Measurements from ENCODE around the gene ZNF146.
"Not testable (repeated sequence)": the region's sequence is repeated elsewhere in the genome, so short reads cannot be mapped to it uniquely, and the experiment has no call there.

ZNF146 gene

DNA sequence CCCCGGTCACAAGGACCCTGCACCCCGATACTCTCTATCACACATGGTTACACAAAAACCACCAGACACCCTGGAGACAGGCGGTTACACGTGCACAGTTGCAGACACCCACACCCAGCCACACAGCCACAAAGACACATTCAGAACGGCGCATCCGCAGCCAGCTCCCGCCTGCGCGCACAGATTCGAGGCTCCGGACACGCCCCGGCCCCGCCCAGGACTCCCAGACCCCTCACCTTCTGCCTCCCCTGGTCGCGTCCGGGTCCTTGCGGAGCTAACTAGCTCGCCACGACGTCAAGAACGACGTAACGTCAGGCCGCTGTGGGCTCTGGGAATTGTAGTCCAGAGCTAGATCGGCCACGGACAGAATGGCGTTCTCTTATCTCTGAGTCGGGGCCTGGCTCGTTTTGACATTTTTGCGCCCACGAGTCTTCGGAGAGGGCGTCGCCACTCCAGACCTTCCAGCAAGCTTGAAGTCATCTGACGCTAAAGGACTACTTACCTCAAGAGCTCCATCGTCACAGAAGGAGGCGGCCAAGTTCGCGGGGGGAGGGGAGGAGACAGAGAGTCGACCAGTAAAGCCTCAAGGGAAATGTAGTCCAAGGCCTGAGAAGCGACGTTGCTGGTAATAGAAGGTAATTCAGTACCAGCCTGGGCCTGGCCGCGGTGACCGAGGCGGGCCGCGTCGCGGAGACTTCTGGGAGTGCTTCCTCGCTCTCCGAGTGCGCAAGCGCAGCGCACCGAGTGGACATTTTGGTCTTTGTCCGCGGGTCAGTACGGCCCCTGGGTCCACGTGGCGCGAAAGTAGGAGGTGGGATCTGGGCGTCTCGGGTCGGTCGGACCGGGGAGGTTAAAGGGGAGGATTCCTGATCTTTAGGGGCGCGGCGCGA is at the start of gene ZNF146, which contains the start of gene ZNF565:
Gene ZNF146 (plus strand): TSS at position 721 of the 890 bp plus-strand sequence. CDS start 21,335 bp downstream, outside the sequence.
Gene ZNF565 (minus strand): TSS at position 280 of the 890 bp plus-strand sequence. CDS start 12,680 bp downstream, outside the sequence.
- peak; percentile 95 for ATAC-seq
- no peaks in the 10 kb centered on the region for H3K9me3 Mint-ChIP-seq
- H3K4me3 Mint-ChIP-seq, result no peak within 1 kb of the TSS
- no peaks in the 10 kb centered on the region for H3K27me3 Mint-ChIP-seq
- DNase-seq, result peak; percentile 93 to 97
- H3K4me1 Mint-ChIP-seq, result peaks cover 17% of the 10 kb centered on the region
- H3K27ac Mint-ChIP-seq, result no peak within 1 kb of the TSS

GRCh38 chr19:36169084-36169760 is 45.7 kb upstream of the ZNF146 start:
- Mint-ChIP-seq H3K27me3 (no peaks in the 10 kb centered on the region), H3K4me1 (peaks cover 6% of the 10 kb centered on the region), H3K27ac (peak overlapping the region in 1 of 2 donors; percentile 16), H3K4me3 (no peak overlapping the region), H3K9me3 (no peaks in the 10 kb centered on the region)
- no peak for ATAC-seq
- DNase-seq, result no peak

DNA sequence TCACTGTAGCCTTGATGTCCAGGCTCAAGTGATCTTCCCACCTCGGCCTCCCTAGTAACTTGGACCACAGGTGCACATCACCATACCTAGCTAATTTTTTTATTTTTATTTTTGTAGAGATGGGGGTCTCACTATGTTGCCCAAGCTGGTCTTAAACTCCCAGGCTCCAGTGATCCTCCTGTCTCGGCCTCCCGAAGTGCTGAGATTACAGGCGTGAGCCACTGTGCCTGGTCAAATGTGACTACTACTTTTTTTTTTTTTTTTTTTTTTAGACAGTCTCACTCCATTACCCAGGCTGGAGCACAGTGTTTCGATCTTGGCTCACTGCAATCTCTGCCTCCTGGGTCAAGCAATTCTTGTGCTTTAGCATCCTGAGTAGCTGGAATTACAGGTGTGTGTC is 42.1 kb upstream of the ZNF146 start:
- Mint-ChIP-seq H3K9me3 (no peaks in the 10 kb centered on the region), H3K4me1 (peaks cover 6% of the 10 kb centered on the region), H3K27ac (no peak overlapping the region), H3K27me3 (no peaks in the 10 kb centered on the region), H3K4me3 (no peak overlapping the region)
- ATAC-seq (no peak), DNase-seq (no peak)

- not testable (repeated sequence) for ATAC-seq, DNase-seq, H3K27me3 Mint-ChIP-seq, H3K4me3 Mint-ChIP-seq, H3K9me3 Mint-ChIP-seq, H3K4me1 Mint-ChIP-seq
- peak overlapping the region in 1 of 2 donors; percentile 65 for H3K27ac Mint-ChIP-seq
Observed at GRCh38 chr19:36173846-36174245, 41.1 kb upstream of the ZNF146 start.

DNA sequence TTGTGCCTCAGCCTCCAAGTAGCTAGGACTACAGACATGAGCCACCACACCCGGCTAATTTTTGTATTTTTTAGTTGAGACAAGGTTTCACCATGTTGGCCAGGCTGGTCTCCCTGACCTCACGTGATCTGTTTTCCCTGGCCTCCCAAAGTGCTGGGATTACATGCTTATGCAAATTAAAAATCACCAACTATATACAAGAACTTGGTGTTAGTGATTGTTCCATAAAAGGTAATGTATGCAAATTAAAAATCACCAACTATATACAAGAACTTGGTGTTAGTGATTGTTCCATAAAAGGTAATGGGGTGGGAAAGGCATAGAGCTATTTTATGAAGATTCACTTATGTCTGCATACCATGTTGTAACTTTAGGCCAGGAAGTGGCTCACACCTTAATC is 35.8 kb upstream of the ZNF146 start:
- not testable (repeated sequence) for DNase-seq, ATAC-seq, H3K4me3 Mint-ChIP-seq, H3K4me1 Mint-ChIP-seq, H3K9me3 Mint-ChIP-seq, H3K27me3 Mint-ChIP-seq, H3K27ac Mint-ChIP-seq

DNA sequence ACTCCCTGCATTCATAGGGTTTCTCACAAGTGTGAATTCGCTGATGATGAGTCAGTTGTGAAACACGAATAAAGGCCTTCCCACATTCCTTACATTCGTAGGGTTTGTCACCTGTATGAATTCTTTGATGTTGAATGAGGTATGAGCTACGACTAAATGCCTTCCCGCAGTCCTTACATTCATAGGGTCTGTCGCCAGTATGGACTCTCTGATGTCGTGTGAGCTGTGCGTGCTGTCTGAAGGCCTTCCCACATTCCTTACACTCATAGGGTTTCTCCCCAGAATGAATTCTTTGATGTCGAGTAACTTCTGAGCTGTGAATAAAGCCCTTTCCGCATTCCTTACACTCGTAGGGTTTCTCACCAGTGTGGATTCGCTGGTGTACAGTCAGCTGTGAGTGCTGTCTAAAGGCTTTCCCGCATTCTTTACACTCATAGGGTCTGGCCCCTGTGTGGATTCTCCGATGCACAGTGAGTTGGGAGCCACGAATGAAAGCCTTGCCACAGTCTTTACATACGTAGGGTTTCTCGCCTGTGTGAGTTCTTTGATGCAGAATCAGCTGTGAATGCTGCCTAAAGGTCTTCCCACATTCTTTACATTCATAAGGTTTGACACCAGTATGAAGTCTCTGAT is 32.2 kb upstream of the ZNF146 start:
- Mint-ChIP-seq H3K4me3 (no peak overlapping the region), H3K4me1 (no peaks in the 10 kb centered on the region), H3K9me3 (no peaks in the 10 kb centered on the region), H3K27me3 (no peaks in the 10 kb centered on the region), H3K27ac (no peak overlapping the region)
- DNase-seq, result no peak
- ATAC-seq, result no peak

- Mint-ChIP-seq H3K9me3 (no peaks in the 10 kb centered on the region), H3K4me1 (no peaks in the 10 kb centered on the region)
Observed at GRCh38 chr19:36183245-36183628, 31.7 kb upstream of the ZNF146 start.

GRCh38 chr19:36186722-36187121 is 28.2 kb upstream of the ZNF146 start:
- H3K27ac Mint-ChIP-seq, result peak overlapping the region in 1 of 2 donors; percentile 54
- H3K27me3 Mint-ChIP-seq, H3K9me3 Mint-ChIP-seq, ATAC-seq, H3K4me1 Mint-ChIP-seq, H3K4me3 Mint-ChIP-seq, DNase-seq: not testable (repeated sequence)

More at GRCh38 chr19:36183245-36183628, 31.7 kb upstream of the ZNF146 start:
- H3K27me3 Mint-ChIP-seq, result no peaks in the 10 kb centered on the region
- H3K27ac Mint-ChIP-seq, result no peak overlapping the region
- H3K4me3 Mint-ChIP-seq, result no peak overlapping the region
- DNase-seq (no peak), ATAC-seq (no peak)

GRCh38 chr19:36196249-36196648 is 18.7 kb upstream of the ZNF146 start:
- H3K4me3 Mint-ChIP-seq, result no peak overlapping the region
- no peaks in the 10 kb centered on the region for H3K4me1 Mint-ChIP-seq
- ATAC-seq (no peak), DNase-seq (no peak)
- no peaks in the 10 kb centered on the region for H3K27me3 Mint-ChIP-seq
- H3K27ac Mint-ChIP-seq, result no peak overlapping the region
- no peaks in the 10 kb centered on the region for H3K9me3 Mint-ChIP-seq

GRCh38 chr19:36198119-36198518 is 16.8 kb upstream of the ZNF146 start:
- ATAC-seq (no peak), DNase-seq (no peak)
- Mint-ChIP-seq H3K9me3 (no peaks in the 10 kb centered on the region), H3K4me3 (no peak overlapping the region), H3K27me3 (no peaks in the 10 kb centered on the region), H3K4me1 (no peaks in the 10 kb centered on the region), H3K27ac (peak overlapping the region in 1 of 2 donors; percentile 69)

DNA sequence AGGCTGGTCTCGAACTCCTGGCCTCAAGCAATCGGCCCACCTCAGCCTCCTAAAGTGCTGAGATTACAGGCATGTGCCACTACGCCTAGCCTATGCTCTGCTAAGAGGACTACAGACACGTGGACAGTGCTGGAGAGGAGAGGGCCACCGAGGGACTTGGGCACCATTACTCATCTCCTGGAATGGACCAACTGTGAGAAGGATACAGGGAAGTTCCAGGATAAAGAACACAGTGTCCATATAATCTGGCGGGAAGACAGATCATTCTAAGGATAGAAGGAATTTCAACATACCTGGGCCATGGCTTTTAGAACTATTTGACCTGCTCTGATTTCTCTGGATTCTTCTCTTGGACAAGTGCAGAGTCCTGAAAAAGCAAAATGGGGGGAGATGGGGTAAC is 13.2 kb upstream of the ZNF146 start:
- Mint-ChIP-seq H3K9me3 (no peaks in the 10 kb centered on the region), H3K27me3 (no peaks in the 10 kb centered on the region), H3K4me3 (no peak overlapping the region), H3K27ac (no peak overlapping the region), H3K4me1 (no peaks in the 10 kb centered on the region)
- ATAC-seq (no peak), DNase-seq (no peak)

GRCh38 chr19:36203293-36203692 is 11.6 kb upstream of the ZNF146 start:
- Mint-ChIP-seq H3K4me1 (no peaks in the 10 kb centered on the region), H3K27ac (no peak overlapping the region), H3K27me3 (no peaks in the 10 kb centered on the region), H3K4me3 (no peak overlapping the region), H3K9me3 (no peaks in the 10 kb centered on the region)
- DNase-seq (no peak), ATAC-seq (no peak)

DNA sequence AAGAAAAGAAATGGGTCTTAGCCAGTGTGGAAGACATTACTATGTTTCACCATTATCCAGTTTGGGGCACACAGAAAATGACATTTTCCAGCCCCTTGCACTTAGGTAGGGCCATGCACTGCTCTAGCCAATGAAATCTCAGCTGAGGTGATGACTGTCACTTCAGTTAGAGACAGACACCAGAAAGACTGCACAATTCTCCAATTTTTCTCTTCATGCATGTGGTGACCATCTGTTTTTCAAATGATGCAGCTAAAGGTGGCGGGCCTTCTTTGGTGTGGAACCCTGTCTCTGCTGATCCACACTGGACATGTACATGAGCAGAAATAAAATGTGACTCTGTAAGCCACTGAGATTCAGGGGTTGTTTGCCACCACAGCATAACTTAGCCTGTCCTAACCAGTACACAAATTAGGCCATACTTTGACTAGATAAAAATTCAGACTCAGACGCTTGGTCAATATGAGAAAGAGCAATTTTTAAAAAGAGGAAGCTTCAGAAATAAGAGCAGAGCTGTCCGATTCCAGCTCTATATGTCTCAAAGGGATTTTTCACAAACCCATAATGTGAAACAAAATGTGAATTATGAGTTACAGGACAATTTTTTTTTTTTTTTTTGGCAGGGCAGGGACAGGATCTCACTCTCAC is 7.2 kb upstream of the ZNF146 start:
- no peaks in the 10 kb centered on the region for H3K27me3 Mint-ChIP-seq
- no peak for ATAC-seq
- no peak overlapping the region for H3K27ac Mint-ChIP-seq
- H3K4me3 Mint-ChIP-seq, result no peak overlapping the region
- no peaks in the 10 kb centered on the region for H3K4me1 Mint-ChIP-seq
- H3K9me3 Mint-ChIP-seq, result no peaks in the 10 kb centered on the region
- no peak for DNase-seq

DNA sequence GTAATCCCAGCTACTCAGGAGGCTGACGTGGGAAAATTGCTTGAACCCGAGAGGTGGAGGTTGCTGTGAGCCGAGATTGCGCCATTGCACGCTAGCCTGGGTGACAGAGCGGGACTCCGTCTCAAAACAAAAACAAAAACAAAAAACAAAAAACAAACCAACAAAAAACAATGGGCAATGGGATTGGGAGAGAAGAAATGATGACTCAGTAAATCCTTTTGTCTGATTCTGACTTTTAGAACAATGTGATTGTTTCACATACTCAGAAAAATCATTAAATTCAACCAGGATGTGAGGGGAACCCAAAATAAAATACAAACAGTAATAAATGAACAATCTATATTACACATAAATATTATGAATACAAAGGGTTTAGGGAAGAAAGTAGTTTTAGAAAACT is 5.5 kb upstream of the ZNF146 start:
- no peak overlapping the region for H3K27ac Mint-ChIP-seq
- no peaks in the 10 kb centered on the region for H3K27me3 Mint-ChIP-seq
- H3K4me3 Mint-ChIP-seq, result no peak overlapping the region
- no peaks in the 10 kb centered on the region for H3K9me3 Mint-ChIP-seq
- ATAC-seq, result no peak
- H3K4me1 Mint-ChIP-seq, result no peaks in the 10 kb centered on the region
- DNase-seq, result no peak

DNA sequence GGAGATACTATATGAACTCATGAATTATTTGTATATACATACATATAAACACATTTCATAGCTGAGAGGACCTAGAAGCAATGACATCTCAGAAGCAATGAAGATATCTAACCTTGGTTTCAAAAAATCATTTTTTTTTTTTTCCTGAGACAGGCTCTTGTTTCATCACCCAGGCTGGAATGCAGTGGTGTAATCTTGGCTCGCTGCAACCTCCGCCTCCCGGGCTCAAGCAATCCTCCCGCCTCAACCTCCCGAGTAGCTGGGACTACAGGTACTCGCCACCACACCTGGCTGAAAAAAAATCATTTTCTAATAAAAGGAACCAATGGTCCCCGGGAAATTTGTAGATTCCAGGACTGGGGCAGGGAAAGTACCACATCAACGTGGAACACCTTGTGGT is 4.4 kb upstream of the ZNF146 start:
- Mint-ChIP-seq H3K27me3 (no peaks in the 10 kb centered on the region), H3K9me3 (no peaks in the 10 kb centered on the region), H3K4me1 (no peaks in the 10 kb centered on the region), H3K27ac (no peak overlapping the region), H3K4me3 (no peak overlapping the region)
- no peak for ATAC-seq
- DNase-seq, result no peak

Measured in stimulated activated naive CD8-positive, alpha-beta T cell treated with anti-CD3 and anti-CD28 coated beads, Interleukin-15, amount 100 ng/mL, for 72 hours (primary cell).